Activated CD4-positive, alpha-beta memory T cell treated with anti-CD3 and anti-CD28 coated beads, Interleukin-2, amount 10 ng/mL, durations not matched to agents 7 days and 5 days (primary cell): ENCODE measurements around the gene FGF11. TPM values are rescaled to one million over a fixed set of nuclear protein-coding genes. Genes with fewer than 3 reads are reported as not detected.
A peak's percentile ranks its signal among the peaks of the same experiment; 100 is the strongest.

ENCODE experiments used
- CTCF ChIA-PET: fragments of 350-600 bp; sonication (Branson Sonifier 250); formaldehyde crosslinking; loops from one replicate; lab custom pipeline; 2021; ENCODE audit warnings: antibody characterized with exemption, inconsistent platforms; lab: Charles Lee
- POLR2A ChIA-PET: fragments of 350-600 bp; sonication (Branson Sonifier 250); formaldehyde crosslinking; loops from one replicate; lab custom pipeline; 2021; ENCODE audit warnings: antibody characterized with exemption; lab: Charles Lee
- DNase-seq: peaks from one replicate; pipeline ENCODE4 v3.0.0-alpha.2; 2020
- H3K27ac Mint-ChIP-seq: one replicate; pipeline ENCODE4 v1.8.0; 2021; ENCODE audit warnings: mild to moderate bottlenecking, mixed read lengths
- H3K27me3 Mint-ChIP-seq: one replicate; pipeline ENCODE4 v1.8.0; 2021; ENCODE audit warnings: mixed read lengths
- H3K36me3 Mint-ChIP-seq: one replicate; pipeline ENCODE4 v1.8.0; 2021; ENCODE audit warnings: low read depth, mixed read lengths
- H3K4me1 Mint-ChIP-seq: one replicate; pipeline ENCODE4 v1.8.0; 2021; ENCODE audit warnings: mixed read lengths
- H3K4me3 Mint-ChIP-seq: one replicate; pipeline ENCODE4 v1.8.0; 2021; ENCODE audit warnings: mild to moderate bottlenecking, mixed read lengths
- H3K9me3 Mint-ChIP-seq: one replicate; pipeline ENCODE4 v1.8.0; 2021; ENCODE audit warnings: mixed read lengths
- total RNA-seq, 2 experiments: library from RNA; stranded (reverse); gene quantifications; one replicate each; pipeline ENCODE4 v1.2.3, GENCODE V29; 2021

FGF11 gene
- total RNA-seq, 2 experiments from 2014 or later, result 8.9 to 10.8 TPM

DNA sequence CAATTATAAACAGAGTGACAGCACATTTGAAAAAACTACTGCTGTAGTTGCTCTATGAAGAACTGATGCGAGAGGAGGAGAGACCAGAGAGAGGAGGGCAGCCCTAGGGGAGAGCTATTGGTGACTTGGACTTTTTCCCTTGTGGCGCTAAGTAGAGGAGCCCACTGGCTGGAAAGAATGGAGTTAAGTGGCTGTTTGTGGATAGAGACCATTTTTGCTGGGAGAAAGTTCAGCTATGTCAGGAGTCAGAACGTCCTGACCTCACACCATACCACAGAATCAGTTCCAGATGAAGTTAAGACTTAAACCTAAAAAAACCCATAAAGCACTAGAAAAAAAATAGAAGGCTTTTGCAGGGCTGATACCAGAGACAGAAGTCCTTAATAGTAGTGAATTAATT, 46.9 kb downstream of the FGF11 start:
- Mint-ChIP-seq H3K9me3 (no peaks in the 10 kb centered on the region), H3K36me3 (peaks cover 49% of the 10 kb centered on the region), H3K27me3 (no peaks in the 10 kb centered on the region), H3K4me3 (peak overlapping the region; percentile 87), H3K4me1 (peaks cover 67% of the 10 kb centered on the region), H3K27ac (peak overlapping the region; percentile 62)
- CTCF ChIA-PET, result interaction anchor here (1.3 to 5.7 kb wide), 6 partner anchors 24 to 130 kb away, joined by 3 to 47 read pairs (median 6); partner anchors contain the start of gene TMEM102
- DNase-seq, result no peak
- POLR2A ChIA-PET, result interaction anchor here (0.7 to 13.0 kb wide), 16 partner anchors 8 to 200 kb away, joined by 3 to 232 read pairs (median 6); partner anchors contain the start of genes CHRNB1, FGF11, MPDU1 and SENP3

DNA sequence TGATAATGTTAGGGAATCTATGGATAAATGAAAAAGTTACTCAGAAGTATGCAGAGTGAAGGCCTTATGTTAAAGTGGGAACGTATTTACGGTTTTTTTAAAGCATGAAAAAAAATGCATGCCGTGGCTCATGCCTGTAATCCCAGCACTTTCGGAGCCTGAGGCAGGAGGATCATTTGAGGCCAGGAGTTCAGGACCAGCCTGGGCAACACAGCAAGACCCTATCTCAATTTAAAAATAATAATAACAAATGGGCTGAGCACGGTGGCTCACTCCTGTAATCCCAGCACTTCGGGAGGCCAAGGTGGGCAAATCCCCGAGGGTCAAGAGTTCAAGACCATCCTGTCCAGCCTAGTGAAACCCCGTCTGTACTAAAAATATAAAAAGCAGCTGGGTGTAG, 50.8 kb downstream of the FGF11 start:
- Mint-ChIP-seq H3K36me3 (peaks cover 63% of the 10 kb centered on the region), H3K27ac (no peak overlapping the region), H3K9me3 (no peaks in the 10 kb centered on the region), H3K27me3 (no peaks in the 10 kb centered on the region), H3K4me1 (peaks cover 68% of the 10 kb centered on the region), H3K4me3 (no peak overlapping the region)
- POLR2A ChIA-PET, result interaction anchor here (1.4 kb wide), 1 partner anchor 71 kb away, joined by 3 read pairs; no protein-coding TSS in a partner anchor
- no peak for DNase-seq
- CTCF ChIA-PET, result no interaction called here

- no peak for DNase-seq
- H3K4me1 Mint-ChIP-seq, result peaks cover 60% of the 10 kb centered on the region
- H3K36me3 Mint-ChIP-seq, result peaks cover 66% of the 10 kb centered on the region
- POLR2A ChIA-PET, result interaction anchor here (1.3 to 1.8 kb wide), 2 partner anchors 8 to 92 kb away, joined by 3 to 4 read pairs; partner anchors contain the start of genes MPDU1 and POLR2A
- H3K9me3 Mint-ChIP-seq, result no peaks in the 10 kb centered on the region
- H3K27me3 Mint-ChIP-seq, result no peaks in the 10 kb centered on the region
- no peak overlapping the region for H3K4me3 Mint-ChIP-seq
- CTCF ChIA-PET, result no interaction called here
- H3K27ac Mint-ChIP-seq, result no peak overlapping the region
Observed at GRCh38 chr17:7491583-7491982, 52.3 kb downstream of the FGF11 start.

DNA sequence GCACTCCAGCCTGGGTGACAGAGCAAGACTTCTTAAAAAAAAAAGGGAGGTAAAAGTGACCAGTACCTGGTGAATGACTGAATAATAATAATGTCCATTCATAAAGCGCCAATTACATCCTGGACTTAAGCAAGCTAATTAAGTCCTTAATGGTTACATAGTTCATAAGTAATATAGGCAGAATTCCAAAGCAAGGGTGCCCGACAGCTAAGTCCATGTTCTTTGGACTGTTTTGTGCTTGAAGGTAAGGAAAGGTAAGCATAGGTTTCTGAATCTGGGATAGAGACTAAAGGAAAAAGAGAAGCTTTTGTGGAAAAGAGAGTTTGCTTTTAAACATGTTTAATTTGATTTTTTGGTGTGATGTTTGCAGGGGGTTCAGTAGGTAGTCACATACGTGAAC, 54.6 kb downstream of the FGF11 start:
- POLR2A ChIA-PET, result interaction anchor here (1.2 to 4.4 kb wide), 2 partner anchors 9 to 14 kb away, joined by 3 to 25 read pairs; partner anchors contain the start of genes POLR2A and ZBTB4
- Mint-ChIP-seq H3K27me3 (no peaks in the 10 kb centered on the region), H3K4me1 (peaks cover 40% of the 10 kb centered on the region), H3K36me3 (peaks cover 76% of the 10 kb centered on the region), H3K9me3 (no peaks in the 10 kb centered on the region), H3K27ac (no peak overlapping the region), H3K4me3 (no peak overlapping the region)
- CTCF ChIA-PET, result interaction anchor here (1.2 kb wide), 1 partner anchor 67 kb away, joined by 6 read pairs; no protein-coding TSS in a partner anchor
- DNase-seq, result no peak

Other genes starting within 250 kb of the FGF11 start
- 1 to 10 TPM; 5.2 to 5.3 TPM for gene DLG4, start 219.7 kb upstream of the FGF11 start, total RNA-seq
- 100 to 1,000 TPM; 364 to 370 TPM for gene ACADVL, start 219.6 kb upstream of the FGF11 start, total RNA-seq
- 10 to 100 TPM; 47.2 to 49.1 TPM for gene DVL2, start 205.0 kb upstream of the FGF11 start, total RNA-seq
- 10 to 100 TPM; 45.9 to 53.1 TPM for gene PHF23, start 200.1 kb upstream of the FGF11 start, total RNA-seq
- gene GABARAP, start 197.1 kb upstream of the FGF11 start, total RNA-seq, result 100 to 1,000 TPM; 303 to 313 TPM
- gene CTDNEP1, start 187.8 kb upstream of the FGF11 start, total RNA-seq, result 100 to 1,000 TPM; 170 to 175 TPM
- gene ELP5, start 187.3 kb upstream of the FGF11 start, total RNA-seq, result 10 to 100 TPM; 40.4 to 42.1 TPM
- gene CLDN7, start 177.0 kb upstream of the FGF11 start, total RNA-seq, result under 1 TPM; 0.15 to 0.80 TPM
- gene SLC2A4, start 157.8 kb upstream of the FGF11 start, total RNA-seq, result not detected
- gene YBX2, start 144.9 kb upstream of the FGF11 start, total RNA-seq, result 1 to 10 TPM; 1.5 to 1.6 TPM
- gene EIF5A, start 131.9 kb upstream of the FGF11 start, total RNA-seq, result 100 to 1,000 TPM; 419 to 420 TPM
- gene GPS2, start 124.2 kb upstream of the FGF11 start, total RNA-seq, result 10 to 100 TPM; 69.8 to 74.7 TPM
- 10 to 100 TPM; 28.4 to 31.2 TPM for gene NEURL4, start 110.2 kb upstream of the FGF11 start, total RNA-seq
- gene ACAP1, start 103.0 kb upstream of the FGF11 start, total RNA-seq, result 100 to 1,000 TPM; 682 to 709 TPM
- gene KCTD11, start 87.3 kb upstream of the FGF11 start, total RNA-seq, result 1 to 10 TPM; 5.8 to 5.9 TPM
- gene TMEM95, start 84.4 kb upstream of the FGF11 start, total RNA-seq, result not detected
- under 1 TPM; 0.25 to 0.86 TPM for gene TNK1, start 58.4 kb upstream of the FGF11 start, total RNA-seq
- 100 to 1,000 TPM; 149 to 156 TPM for gene PLSCR3, start 45.0 kb upstream of the FGF11 start, total RNA-seq
- gene TMEM256, start 35.4 kb upstream of the FGF11 start, total RNA-seq, result 10 to 100 TPM; 73.2 to 77.0 TPM
- gene NLGN2, start 31.7 kb upstream of the FGF11 start, total RNA-seq, result 1 to 10 TPM; 3.2 to 3.7 TPM
- not detected for gene SPEM1, start 19.2 kb upstream of the FGF11 start, total RNA-seq
- not detected for gene SPEM2, start 13.9 kb upstream of the FGF11 start, total RNA-seq
- gene SPEM3, start 10.7 kb upstream of the FGF11 start, total RNA-seq, result not detected
- 10 to 100 TPM; 18.0 TPM for gene TMEM102, start 4.1 kb upstream of the FGF11 start, total RNA-seq
- 10 to 100 TPM; 13.0 to 14.6 TPM for gene CHRNB1, start 5.5 kb downstream of the FGF11 start, total RNA-seq
- gene ZBTB4, start 40.1 kb downstream of the FGF11 start, total RNA-seq, result 10 to 100 TPM; 27.4 to 27.9 TPM
- not detected for gene SLC35G6, start 41.9 kb downstream of the FGF11 start, total RNA-seq
- gene POLR2A, start 44.9 kb downstream of the FGF11 start, total RNA-seq, result 100 to 1,000 TPM; 169 to 172 TPM
- gene TNFSF12, start 109.5 kb downstream of the FGF11 start, total RNA-seq, result 10 to 100 TPM; 79.8 to 86.7 TPM
- 1 to 10 TPM; 1.8 to 2.0 TPM for gene TNFSF13, start 119.2 kb downstream of the FGF11 start, total RNA-seq
- 10 to 100 TPM; 37.6 to 39.9 TPM for gene SENP3, start 122.4 kb downstream of the FGF11 start, total RNA-seq
- 10 to 100 TPM; 34.5 to 36.0 TPM for gene CD68, start 140.1 kb downstream of the FGF11 start, total RNA-seq
- 10 to 100 TPM; 54.1 to 58.6 TPM for gene MPDU1, start 144.3 kb downstream of the FGF11 start, total RNA-seq
- under 1 TPM; 0.30 to 0.40 TPM for gene SOX15, start 150.6 kb downstream of the FGF11 start, total RNA-seq
- 10 to 100 TPM; 30.4 to 31.2 TPM for gene FXR2, start 175.4 kb downstream of the FGF11 start, total RNA-seq
- 10 to 100 TPM; 36.2 to 37.9 TPM for gene SAT2, start 188.3 kb downstream of the FGF11 start, total RNA-seq
- not detected for gene SHBG, start 190.6 kb downstream of the FGF11 start, total RNA-seq
- gene ATP1B2, start 211.4 kb downstream of the FGF11 start, total RNA-seq, result under 1 TPM; 0.25 to 0.50 TPM
- 100 to 1,000 TPM; 123 TPM for gene TP53, start 248.0 kb downstream of the FGF11 start, total RNA-seq
- 10 to 100 TPM; 18.6 to 18.8 TPM for gene WRAP53, start 249.0 kb downstream of the FGF11 start, total RNA-seq